ENCODE data around the gene SF3B6. TPM values are rescaled to one million over a fixed set of nuclear protein-coding genes. Genes with fewer than 3 reads are reported as not detected.

The SF3B6 gene
- total and polyA plus RNA-seq, 2 of the 4 experiments (the other 2 are of a cell fraction): 143 to 191 TPM

GRCh38 chr2:24017711-24018110 is 58.4 kb downstream of the SF3B6 start:
- no peaks in the 10 kb centered on the region for H4K20me1 ChIP-seq (ENCODE audit: insufficient read depth, low read length)
- peak overlapping the region; percentile 21; the same call in 1 of the 2 replicates for H2AK5ac ChIP-seq (ENCODE audit: low read depth, low read length)
- H3K4me2 ChIP-seq (ENCODE audit: low read depth, low read length): no peak overlapping the region
- peaks cover 0 to 3% of the 10 kb centered on the region in 2 experiments; a peak in 1 of 4 replicates for H3K79me1 ChIP-seq (ENCODE audit: low read depth in 1 of 2, low read length in 2 of 2)
- H2AK9ac ChIP-seq (replicated peaks; ENCODE audit: low read depth, low read length, poor library complexity): no peak overlapping the region
- intact Hi-C loops (cut with micrococcal nuclease) (no loop called here), dilution Hi-C loops (cut with HindIII; ENCODE audit: low sequenced_read_pairs, unreplicated experiment) (no loop called here), in situ Hi-C loops (cut with MboI; ENCODE audit: low sequenced_read_pairs) (no loop called here)
- H3K27ac ChIP-seq (ENCODE audit: insufficient read depth, low read length): no peak overlapping the region
- peaks cover 4% of the 10 kb centered on the region for H3K36me3 ChIP-seq (ENCODE audit: control insufficient read depth, insufficient read depth, low read length)
- H3K4me1 ChIP-seq (ENCODE audit: control insufficient read depth, insufficient read depth, low read length): peaks cover 10% of the 10 kb centered on the region
- no peaks in the 10 kb centered on the region for H3K9me3 ChIP-seq (ENCODE audit: control insufficient read depth, insufficient read depth, low read length)
- H2BK15ac ChIP-seq (ENCODE audit: low read depth, low read length): no peak overlapping the region
- H3K14ac ChIP-seq (replicated peaks; ENCODE audit: low read depth, low read length): no peak overlapping the region
- H4K91ac ChIP-seq (ENCODE audit: insufficient read depth, low read depth, low read length): no peak overlapping the region
- TF ChIP-seq MAZ (IDR thresholded peaks at IDR 0.05; ENCODE audit: borderline replicate concordance, low read depth, low read length) (no peak), RCOR1 (IDR thresholded peaks at IDR 0.05; ENCODE audit: insufficient replicate concordance, low read length) (no peak), MXI1 (IDR thresholded peaks at IDR 0.05; ENCODE audit: borderline replicate concordance, low read depth, low read length) (no peak), ELK1 (IDR thresholded peaks at IDR 0.05; ENCODE audit: borderline replicate concordance, low read depth, low read length) (no peak), MAFK (IDR thresholded peaks at IDR 0.05; ENCODE audit: low read depth, low read length) (no peak), NFE2L2 (IDR thresholded peaks at IDR 0.05; ENCODE audit: low read depth, low read length) (no peak), BHLHE40 (IDR thresholded peaks at IDR 0.05; ENCODE audit: low read depth, low read length) (no peak), FOS (IDR thresholded peaks at IDR 0.05; ENCODE audit: low read depth, low read length) (no peak), CTCF (conservative IDR thresholded peaks at IDR 0.05; ENCODE audit: low read depth, low read length) (no peak), RFX5 (IDR thresholded peaks at IDR 0.05; ENCODE audit: low read depth, low read length) (no peak), CHD1 (IDR thresholded peaks at IDR 0.05; ENCODE audit: low read depth, low read length) (no peak), RAD21 (IDR thresholded peaks at IDR 0.05; ENCODE audit: low read length) (no peak), USF2 (IDR thresholded peaks at IDR 0.05; ENCODE audit: low read depth, low read length) (no peak), CEBPB (IDR thresholded peaks at IDR 0.05; ENCODE audit: low read depth, low read length) (no peak), POLR2A (IDR thresholded peaks at IDR 0.05; ENCODE audit: low read depth, low read length) (no peak)
- no peak overlapping the region for H3K4me3 ChIP-seq (ENCODE audit: insufficient read depth, low read depth, low read length)
- ATAC-seq (ENCODE audit: low read depth) (no peak), DNase-seq (no peak)
- POLR2A ChIA-PET (ENCODE audit: unreplicated experiment): no interaction called here
- no peaks in the 10 kb centered on the region for H3K27me3 ChIP-seq (ENCODE audit: control insufficient read depth, insufficient read depth, low read length)
- CTCF ChIA-PET: no interaction called here
- no peak overlapping the region for H3K56ac ChIP-seq (ENCODE audit: extremely low read depth, insufficient read depth, low read length)
- H3K18ac ChIP-seq (ENCODE audit: low read depth, low read length): no peak overlapping the region
- no peak overlapping the region for H3K9ac ChIP-seq (ENCODE audit: low read depth, low read length)
- WGBS, 2 experiments (ENCODE audit: extremely low coverage in 2 of 2, insufficient read length in 1 of 2): 84% methylated on average over 3 of the region's 8 CpGs; no CpG with 5 or more reads in 1 of the 2 experiments
- H2BK120ac ChIP-seq (ENCODE audit: low read depth, low read length): no peak overlapping the region
- no TSS peak for BruUV-seq (replicated peaks)
- H2BK5ac ChIP-seq (ENCODE audit: low read depth, low read length, poor library complexity, severe bottlenecking): no peak overlapping the region
- no peak overlapping the region for H2AFZ ChIP-seq (replicated peaks; ENCODE audit: low read length, poor library complexity)
- no peak overlapping the region for H2BK20ac ChIP-seq (ENCODE audit: low read depth, low read length)
- H3K23ac ChIP-seq (ENCODE audit: low read depth, low read length): no peak overlapping the region
- H3K9me1 ChIP-seq (ENCODE audit: insufficient read depth, low read length): peaks cover 20% of the 10 kb centered on the region; the same call in 1 of the 2 replicates
- H4K5ac ChIP-seq (ENCODE audit: low read depth, low read length): no peak overlapping the region
- no peak overlapping the region; the same call in 1 of the 2 replicates for H3K4ac ChIP-seq (ENCODE audit: low read depth, low read length)
- H4K8ac ChIP-seq (ENCODE audit: low read depth in 2 of 2, low read length in 2 of 2): no peak overlapping the region
